GM23248 (cell line): ENCODE results near the gene PRRX1.

Experiments
- EZH2 ChIP-seq: fragments of 200-600 bp; sonication (generic); IDR thresholded peaks from 2 replicates; pipeline ENCODE4 v1.6.1; 2018; ENCODE audit warnings: antibody characterized with exemption, mild to moderate bottlenecking; ENCODE audit not compliant: insufficient read depth, poor library complexity, severe bottlenecking
- EZH2phosphoT487 ChIP-seq: fragments of 200-600 bp; sonication (generic); IDR thresholded peaks from 2 replicates; pipeline ENCODE4 v1.6.1; 2018; ENCODE audit warnings: antibody characterized with exemption, moderate library complexity, mild to moderate bottlenecking, low read depth; ENCODE audit not compliant: insufficient read depth

- no peak for TF ChIP-seq EZH2phosphoT487
- TF ChIP-seq EZH2: no peak
Measured at GRCh38 chr1:170666541-170667254, 2.8 kb downstream of the PRRX1 start.
